ENCODE data around the gene DOCK6.

DOCK6 gene

DNA sequence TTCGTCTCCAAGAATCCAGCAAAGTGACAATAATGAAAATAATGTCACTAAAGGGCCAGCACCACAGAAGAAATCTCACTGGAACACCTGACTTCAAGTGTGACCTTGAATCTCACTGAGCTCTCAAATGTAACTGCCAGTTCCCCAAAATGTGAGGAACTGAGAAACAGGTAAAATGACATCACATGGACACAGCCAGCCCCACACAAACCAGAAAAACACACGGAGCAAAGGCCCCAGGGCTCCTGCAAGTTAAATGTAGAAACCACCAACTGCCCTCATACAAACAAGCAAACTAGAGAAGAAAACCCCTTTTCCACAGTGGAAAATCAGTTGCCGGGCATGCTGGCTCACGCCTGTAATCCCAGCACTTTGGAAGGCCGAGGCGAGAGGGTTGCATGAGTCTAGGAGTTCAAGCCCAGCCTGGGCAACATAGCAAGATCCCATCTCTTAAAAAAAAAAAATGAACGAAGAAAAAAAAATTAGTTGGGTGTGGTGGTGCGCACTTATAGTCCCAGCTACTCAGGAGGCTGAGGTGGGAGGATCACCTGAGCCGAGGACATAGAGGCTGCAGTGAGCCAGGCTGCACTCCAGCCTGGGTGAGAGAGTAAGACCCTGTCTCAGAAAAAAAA lies 56.3 kb downstream of the DOCK6 start:
- Histone ChIP-seq H3K27ac (ENCODE audit: low read length) (no peak overlapping the region), H3K4me1 (ENCODE audit: insufficient read depth, low read length) (peaks cover 3% of the 10 kb centered on the region; the same call in 1 of the 2 replicates), H3K27me3 (ENCODE audit: insufficient read depth, low read length) (no peaks in the 10 kb centered on the region), H3K4me3 (ENCODE audit: low read length) (no peak overlapping the region), H3K36me3 (ENCODE audit: insufficient read depth, low read depth, low read length) (no peaks in the 10 kb centered on the region; the same call in 1 of the 2 replicates), H3K9me3 (ENCODE audit: insufficient read depth, low read depth, low read length) (no peaks in the 10 kb centered on the region), H3K9ac (ENCODE audit: low read depth, low read length) (no peak overlapping the region)

DNA sequence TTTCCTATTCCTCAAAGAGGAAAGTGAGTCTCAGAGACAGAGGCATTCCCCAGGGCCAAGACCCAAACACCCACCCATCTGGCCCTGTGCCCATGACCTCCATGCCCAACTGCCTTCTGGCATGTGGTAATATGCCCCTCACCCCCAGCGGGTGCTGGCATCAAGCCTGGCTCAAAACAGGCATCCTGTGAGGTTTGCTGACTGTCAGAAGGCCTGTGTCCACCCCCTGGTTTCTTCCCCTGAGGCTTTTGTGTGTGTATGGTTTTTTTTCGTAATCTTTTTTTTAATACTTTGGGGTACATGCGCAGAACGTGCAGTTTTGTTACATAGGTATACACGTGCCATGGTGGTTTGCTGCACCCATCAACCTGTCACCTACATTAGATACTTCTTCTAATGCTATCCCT lies 57.4 kb downstream of the DOCK6 start:
- H3K27me3 ChIP-seq (ENCODE audit: insufficient read depth, low read length), result no peaks in the 10 kb centered on the region
- H3K27ac ChIP-seq (ENCODE audit: low read length), result no peak overlapping the region
- H3K4me3 ChIP-seq (ENCODE audit: low read length), result no peak overlapping the region
- peaks cover 3% of the 10 kb centered on the region; the same call in 1 of the 2 replicates for H3K4me1 ChIP-seq (ENCODE audit: insufficient read depth, low read length)
- no peaks in the 10 kb centered on the region; the same call in 1 of the 2 replicates for H3K36me3 ChIP-seq (ENCODE audit: insufficient read depth, low read depth, low read length)
- no peak overlapping the region for H3K9ac ChIP-seq (ENCODE audit: low read depth, low read length)
- H3K9me3 ChIP-seq (ENCODE audit: insufficient read depth, low read depth, low read length), result no peaks in the 10 kb centered on the region

DNA sequence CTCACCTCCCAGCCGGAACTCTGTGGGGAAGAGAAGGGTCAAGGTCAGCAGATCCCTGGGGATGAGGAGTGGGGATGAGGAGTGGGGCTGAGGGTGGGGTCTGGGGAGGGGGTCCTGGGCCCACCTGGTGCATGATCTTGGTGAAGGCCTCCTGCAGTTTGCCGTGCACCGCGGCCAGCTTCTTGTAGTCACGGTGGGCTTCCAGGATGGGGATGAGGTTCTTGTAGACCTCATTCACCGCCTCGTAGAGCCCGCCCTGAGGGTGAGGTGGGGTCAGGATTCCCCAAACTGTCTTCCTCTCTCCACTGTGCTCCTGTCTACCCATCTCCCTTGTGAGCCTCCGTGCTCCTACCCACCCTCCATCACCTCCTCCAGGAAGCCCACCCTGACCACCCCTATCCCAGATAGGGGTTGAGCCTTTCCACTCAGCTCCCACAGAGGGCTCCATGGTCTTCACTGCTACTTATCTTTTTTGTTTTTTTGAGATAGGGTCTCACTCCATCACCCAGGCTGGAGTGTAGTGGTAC lies 58.2 kb downstream of the DOCK6 start:
- H3K9me3 ChIP-seq (ENCODE audit: insufficient read depth, low read depth, low read length), result no peaks in the 10 kb centered on the region
- no peaks in the 10 kb centered on the region; the same call in 1 of the 2 replicates for H3K36me3 ChIP-seq (ENCODE audit: insufficient read depth, low read depth, low read length)
- H3K4me1 ChIP-seq (ENCODE audit: insufficient read depth, low read length), result peaks cover 3% of the 10 kb centered on the region; the same call in 1 of the 2 replicates
- H3K9ac ChIP-seq (ENCODE audit: low read depth, low read length), result no peak overlapping the region
- H3K27ac ChIP-seq (ENCODE audit: low read length), result no peak overlapping the region
- no peaks in the 10 kb centered on the region for H3K27me3 ChIP-seq (ENCODE audit: insufficient read depth, low read length)
- no peak overlapping the region for H3K4me3 ChIP-seq (ENCODE audit: low read length)

DNA sequence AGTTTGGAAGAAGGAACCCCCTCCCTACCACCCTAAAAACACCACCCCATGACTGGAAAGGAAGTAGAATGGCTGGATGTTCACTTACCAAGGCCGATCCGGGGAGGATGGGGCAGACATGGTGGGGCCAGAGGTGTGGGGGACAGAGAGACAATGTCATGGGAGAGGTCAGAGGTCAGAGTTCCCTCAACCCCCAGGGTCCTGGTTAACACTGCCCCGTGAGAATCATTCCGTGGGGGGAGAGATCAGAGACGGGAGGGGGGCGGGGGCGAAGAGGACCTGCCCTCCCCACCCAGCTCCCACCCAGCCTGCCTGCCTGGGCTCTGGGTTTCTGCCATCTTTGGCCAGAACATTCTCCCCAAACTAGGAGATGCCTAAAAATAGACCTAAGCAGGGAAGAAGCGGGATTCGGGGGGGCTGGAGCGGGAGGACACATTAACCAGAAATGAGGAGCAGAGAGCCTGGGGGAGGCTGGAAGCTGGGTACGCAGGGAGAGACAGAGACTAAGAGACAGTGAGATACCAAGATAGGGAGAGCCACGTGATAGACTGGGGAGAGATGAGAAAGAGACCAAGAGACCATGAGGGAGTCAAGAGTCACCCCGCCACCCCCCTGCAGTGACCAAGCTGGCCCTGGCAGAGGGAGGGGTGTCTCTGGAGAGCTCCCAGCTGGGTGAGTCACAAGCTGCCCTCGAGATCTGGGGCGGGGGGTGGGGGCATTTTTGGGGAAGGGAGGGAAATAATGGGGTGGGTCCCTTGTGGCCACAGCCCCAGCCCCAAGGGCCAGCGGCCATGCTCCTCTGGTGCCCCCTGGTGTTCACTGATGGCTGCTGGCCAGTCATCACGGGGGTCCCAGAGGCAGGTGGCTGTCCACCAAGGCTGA lies 58.9 kb downstream of the DOCK6 start:
- no peaks in the 10 kb centered on the region for H3K27me3 ChIP-seq (ENCODE audit: insufficient read depth, low read length)
- H3K27ac ChIP-seq (ENCODE audit: low read length), result no peak overlapping the region
- H3K4me3 ChIP-seq (ENCODE audit: low read length), result no peak overlapping the region
- H3K9me3 ChIP-seq (ENCODE audit: insufficient read depth, low read depth, low read length), result no peaks in the 10 kb centered on the region
- no peaks in the 10 kb centered on the region for H3K36me3 ChIP-seq (ENCODE audit: insufficient read depth, low read depth, low read length)
- H3K4me1 ChIP-seq (ENCODE audit: insufficient read depth, low read length), result peaks cover 3% of the 10 kb centered on the region; the same call in 1 of the 2 replicates
- no peak overlapping the region for H3K9ac ChIP-seq (ENCODE audit: low read depth, low read length)

DNA sequence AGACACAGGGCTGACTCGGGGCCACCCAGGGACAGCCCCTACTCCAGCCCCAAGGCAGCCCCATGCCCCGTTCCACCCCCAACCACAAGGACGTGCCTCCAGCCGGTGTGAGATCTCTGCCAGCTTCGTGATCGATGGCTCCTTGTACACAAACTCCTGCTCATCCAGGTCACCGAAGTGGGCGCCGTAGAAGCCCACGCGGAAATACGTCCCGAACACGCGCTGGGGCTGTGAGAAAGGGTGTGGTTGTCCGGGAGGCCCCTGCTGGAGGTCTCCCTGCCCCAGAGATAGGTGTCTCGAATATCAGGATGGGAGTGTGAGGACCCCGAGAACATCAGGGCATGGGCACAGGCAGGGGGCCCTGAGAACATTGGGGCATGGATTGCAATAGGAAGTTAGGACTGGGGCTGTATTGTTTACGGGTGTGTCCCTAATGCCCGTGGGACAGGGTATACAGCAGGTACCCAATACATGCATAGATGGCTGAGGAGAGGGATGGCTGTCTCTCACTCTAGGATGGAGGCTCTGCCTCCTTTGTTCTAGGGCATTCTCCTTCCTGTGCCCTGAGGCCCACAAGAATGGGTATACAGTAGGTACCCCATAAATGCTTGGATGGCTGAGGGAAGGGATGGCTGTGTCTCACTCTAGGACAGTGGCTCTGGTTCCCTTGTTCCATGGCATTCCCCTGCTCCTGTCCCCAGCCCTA lies 59.7 kb downstream of the DOCK6 start:
- H3K9ac ChIP-seq (ENCODE audit: low read depth, low read length), result no peak overlapping the region
- H3K4me3 ChIP-seq (ENCODE audit: low read length), result no peak overlapping the region
- H3K27ac ChIP-seq (ENCODE audit: low read length), result no peak overlapping the region
- H3K9me3 ChIP-seq (ENCODE audit: insufficient read depth, low read depth, low read length), result no peaks in the 10 kb centered on the region
- H3K36me3 ChIP-seq (ENCODE audit: insufficient read depth, low read depth, low read length), result no peaks in the 10 kb centered on the region
- no peaks in the 10 kb centered on the region for H3K27me3 ChIP-seq (ENCODE audit: insufficient read depth, low read length)
- peaks cover 3% of the 10 kb centered on the region; the same call in 1 of the 2 replicates for H3K4me1 ChIP-seq (ENCODE audit: insufficient read depth, low read length)

DNA sequence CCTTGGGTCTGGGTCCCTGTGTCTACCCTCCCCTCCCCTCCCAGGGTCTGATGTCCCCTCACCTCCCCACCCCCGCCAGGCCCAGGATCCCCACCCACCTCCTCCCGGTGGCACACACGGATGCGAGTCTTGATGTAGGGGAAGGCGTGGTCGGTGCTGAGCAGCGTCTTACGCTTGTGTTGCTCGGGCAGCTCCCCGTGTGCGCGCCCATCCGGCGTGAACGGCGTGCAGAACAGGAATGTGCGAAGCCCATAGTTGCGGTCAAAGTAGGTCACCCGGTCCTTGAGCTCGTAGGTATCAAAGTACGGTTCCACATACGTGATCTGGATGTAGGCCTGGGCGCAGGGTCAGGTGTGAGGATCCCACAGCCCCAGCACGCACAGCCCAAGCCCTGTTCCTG lies 60.5 kb downstream of the DOCK6 start:
- no peaks in the 10 kb centered on the region for H3K27me3 ChIP-seq (ENCODE audit: insufficient read depth, low read length)
- H3K9me3 ChIP-seq (ENCODE audit: insufficient read depth, low read depth, low read length), result no peaks in the 10 kb centered on the region
- no peak overlapping the region for H3K4me3 ChIP-seq (ENCODE audit: low read length)
- H3K4me1 ChIP-seq (ENCODE audit: insufficient read depth, low read length), result peaks cover 3% of the 10 kb centered on the region; the same call in 1 of the 2 replicates
- H3K36me3 ChIP-seq (ENCODE audit: insufficient read depth, low read depth, low read length), result no peaks in the 10 kb centered on the region
- H3K9ac ChIP-seq (ENCODE audit: low read depth, low read length), result no peak overlapping the region
- H3K27ac ChIP-seq (ENCODE audit: low read length), result no peak overlapping the region

DNA sequence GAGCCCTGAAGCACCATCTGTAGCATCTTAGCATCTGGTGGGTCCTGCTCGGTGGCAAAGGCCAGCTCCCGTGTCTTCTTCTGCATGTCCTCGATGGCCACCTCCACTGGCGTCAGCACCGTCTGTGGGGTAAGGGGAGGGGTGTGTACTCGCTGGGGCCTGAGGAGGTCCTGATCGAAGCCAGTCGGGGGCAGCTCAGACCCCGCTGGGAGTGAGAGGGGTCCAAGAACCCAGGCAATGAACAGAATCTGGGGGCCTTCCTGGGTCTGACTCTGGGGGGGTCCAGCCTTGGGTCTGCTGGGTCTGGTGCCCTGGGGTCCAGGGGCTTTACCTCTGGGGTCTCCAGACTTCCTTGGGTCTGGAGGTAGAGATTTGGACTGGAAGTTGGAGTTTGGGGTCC lies 61.4 kb downstream of the DOCK6 start:
- Histone ChIP-seq H3K27ac (ENCODE audit: low read length) (no peak overlapping the region), H3K9ac (ENCODE audit: low read depth, low read length) (no peak overlapping the region), H3K27me3 (ENCODE audit: insufficient read depth, low read length) (no peaks in the 10 kb centered on the region), H3K4me3 (ENCODE audit: low read length) (no peak overlapping the region), H3K4me1 (ENCODE audit: insufficient read depth, low read length) (peaks cover 3% of the 10 kb centered on the region; the same call in 1 of the 2 replicates), H3K36me3 (ENCODE audit: insufficient read depth, low read depth, low read length) (no peaks in the 10 kb centered on the region), H3K9me3 (ENCODE audit: insufficient read depth, low read depth, low read length) (no peaks in the 10 kb centered on the region)

DNA sequence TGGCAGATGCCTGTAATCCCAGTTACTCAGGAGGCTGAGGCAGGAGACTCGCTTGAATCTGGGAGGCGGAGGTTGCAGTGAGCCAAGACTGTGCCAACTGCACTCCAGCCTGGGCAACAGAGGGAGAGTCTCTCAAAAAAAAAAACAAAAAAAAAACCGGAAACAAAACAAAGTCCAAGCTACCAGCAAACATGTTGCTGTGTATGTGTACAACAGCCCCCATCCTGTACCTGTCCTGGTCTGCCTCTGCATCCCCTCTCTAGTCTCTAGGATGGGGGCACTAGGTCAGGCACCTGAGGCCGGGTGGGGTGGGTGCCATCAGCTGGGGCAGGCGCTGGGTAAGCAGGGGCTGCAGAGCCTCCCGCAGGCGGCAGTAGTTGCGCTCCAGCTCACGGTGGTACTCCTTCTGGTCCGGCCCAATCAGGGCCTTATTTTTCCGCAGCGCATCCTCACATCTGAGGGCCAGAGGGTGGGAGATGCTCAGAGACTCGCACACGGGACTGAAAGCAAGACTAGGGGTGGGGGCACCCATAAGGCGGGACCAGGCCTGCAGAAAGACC lies 62.2 kb downstream of the DOCK6 start:
- H3K9me3 ChIP-seq (ENCODE audit: insufficient read depth, low read depth, low read length), result no peaks in the 10 kb centered on the region
- H3K4me1 ChIP-seq (ENCODE audit: insufficient read depth, low read length), result peaks cover 3% of the 10 kb centered on the region; the same call in 1 of the 2 replicates
- no peak overlapping the region for H3K27ac ChIP-seq (ENCODE audit: low read length)
- no peak overlapping the region for H3K9ac ChIP-seq (ENCODE audit: low read depth, low read length)
- H3K27me3 ChIP-seq (ENCODE audit: insufficient read depth, low read length), result no peaks in the 10 kb centered on the region
- no peaks in the 10 kb centered on the region for H3K36me3 ChIP-seq (ENCODE audit: insufficient read depth, low read depth, low read length)
- H3K4me3 ChIP-seq (ENCODE audit: low read length), result no peak overlapping the region

DNA sequence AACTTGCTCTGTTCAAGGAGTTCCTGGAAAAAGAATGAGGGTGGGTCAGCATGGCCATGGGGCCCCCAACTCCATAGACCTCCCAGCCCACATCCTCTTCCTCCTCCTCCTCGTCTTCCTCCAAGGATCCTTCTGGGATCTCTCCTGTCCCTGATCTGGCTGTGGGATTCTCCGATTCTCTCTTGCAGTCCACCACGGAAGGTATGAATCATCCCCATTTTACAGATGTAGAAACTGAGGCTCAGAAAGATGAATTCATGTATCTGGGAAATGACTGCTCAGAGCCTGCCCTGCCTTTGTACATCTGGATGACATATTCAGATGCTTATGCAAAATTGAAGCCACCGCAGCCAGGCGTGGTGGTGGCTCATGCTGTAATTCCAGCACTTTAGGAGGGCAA lies 62.8 kb downstream of the DOCK6 start:
- H3K27me3 ChIP-seq (ENCODE audit: insufficient read depth, low read length), result no peaks in the 10 kb centered on the region
- H3K27ac ChIP-seq (ENCODE audit: low read length), result no peak overlapping the region
- H3K4me1 ChIP-seq (ENCODE audit: insufficient read depth, low read length), result peaks cover 3% of the 10 kb centered on the region; the same call in 1 of the 2 replicates
- no peaks in the 10 kb centered on the region for H3K36me3 ChIP-seq (ENCODE audit: insufficient read depth, low read depth, low read length)
- H3K9ac ChIP-seq (ENCODE audit: low read depth, low read length), result no peak overlapping the region
- no peak overlapping the region for H3K4me3 ChIP-seq (ENCODE audit: low read length)
- H3K9me3 ChIP-seq (ENCODE audit: insufficient read depth, low read depth, low read length), result no peaks in the 10 kb centered on the region

DNA sequence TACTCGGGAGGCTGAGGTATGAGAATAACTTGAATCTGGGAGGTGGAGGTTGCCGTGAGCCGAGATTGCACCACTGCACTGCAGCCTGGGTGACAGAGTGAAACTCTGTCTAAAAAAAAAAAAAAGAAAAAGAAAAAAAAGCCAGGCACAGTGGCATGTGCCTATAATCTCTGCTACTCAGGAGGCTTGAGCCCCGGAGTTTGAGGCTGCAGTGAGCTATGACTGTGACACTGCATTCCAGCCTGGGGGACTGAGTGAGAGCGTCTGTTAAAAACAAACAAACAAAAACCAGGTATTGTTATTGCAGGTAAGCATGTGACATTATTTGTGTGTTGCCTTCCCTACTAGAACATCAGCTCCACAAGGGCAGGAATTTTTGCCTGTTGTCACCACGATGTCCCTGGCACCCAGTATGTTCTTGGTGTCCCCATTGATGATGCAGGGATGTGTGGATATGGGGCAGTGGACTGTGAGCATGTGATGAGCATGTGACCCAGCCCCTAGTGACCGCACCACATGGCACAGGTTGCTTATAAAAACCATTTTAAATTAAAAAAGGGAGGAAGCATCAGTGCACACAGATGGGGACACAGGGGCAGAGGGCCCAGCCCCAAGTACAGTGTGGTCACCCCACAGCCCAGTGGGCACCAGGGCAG lies 63.4 kb downstream of the DOCK6 start:
- Histone ChIP-seq H3K27ac (ENCODE audit: low read length) (no peak overlapping the region), H3K27me3 (ENCODE audit: insufficient read depth, low read length) (no peaks in the 10 kb centered on the region), H3K4me3 (ENCODE audit: low read length) (no peak overlapping the region), H3K36me3 (ENCODE audit: insufficient read depth, low read depth, low read length) (0 out of 2 replicates have a peak, but pooled peaks cover 4% of the 10 kb centered on the region), H3K4me1 (ENCODE audit: insufficient read depth, low read length) (peaks cover 3% of the 10 kb centered on the region; the same call in 1 of the 2 replicates), H3K9ac (ENCODE audit: low read depth, low read length) (no peak overlapping the region), H3K9me3 (ENCODE audit: insufficient read depth, low read depth, low read length) (no peaks in the 10 kb centered on the region)

DNA sequence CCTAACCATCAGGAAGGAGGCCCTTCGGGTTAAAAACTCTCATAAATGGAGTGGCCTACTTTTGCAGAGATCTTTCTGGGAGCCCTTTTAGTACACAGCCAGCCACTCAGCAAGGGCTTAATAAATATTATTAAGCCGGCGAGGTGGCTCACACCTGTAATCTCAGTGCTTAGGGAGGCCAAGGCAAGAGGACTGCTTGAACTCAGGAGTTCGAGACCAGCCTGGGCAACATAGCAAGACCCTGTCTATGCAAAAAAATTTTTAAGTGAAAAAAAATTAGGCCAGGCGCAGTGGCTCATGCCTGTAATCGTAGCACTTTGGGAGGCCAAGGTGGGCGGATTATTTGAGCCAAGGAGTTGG lies 64.2 kb downstream of the DOCK6 start:
- H3K36me3 ChIP-seq (ENCODE audit: insufficient read depth, low read depth, low read length), result 0 out of 2 replicates have a peak, but pooled peaks cover 5% of the 10 kb centered on the region
- no peaks in the 10 kb centered on the region for H3K4me1 ChIP-seq (ENCODE audit: insufficient read depth, low read length)
- no peak overlapping the region for H3K9ac ChIP-seq (ENCODE audit: low read depth, low read length)
- H3K27ac ChIP-seq (ENCODE audit: low read length), result no peak overlapping the region
- no peaks in the 10 kb centered on the region for H3K9me3 ChIP-seq (ENCODE audit: insufficient read depth, low read depth, low read length)
- H3K27me3 ChIP-seq (ENCODE audit: insufficient read depth, low read length), result no peaks in the 10 kb centered on the region
- peak overlapping the region; percentile 78; the same call in 1 of the 2 replicates for H3K4me3 ChIP-seq (ENCODE audit: low read length)
